Measurements from ENCODE around the gene PARVG.
"Not testable (repeated sequence)": the region's sequence is repeated elsewhere in the genome, so short reads cannot be mapped to it uniquely, and the experiment has no call there.

Gene PARVG

DNA sequence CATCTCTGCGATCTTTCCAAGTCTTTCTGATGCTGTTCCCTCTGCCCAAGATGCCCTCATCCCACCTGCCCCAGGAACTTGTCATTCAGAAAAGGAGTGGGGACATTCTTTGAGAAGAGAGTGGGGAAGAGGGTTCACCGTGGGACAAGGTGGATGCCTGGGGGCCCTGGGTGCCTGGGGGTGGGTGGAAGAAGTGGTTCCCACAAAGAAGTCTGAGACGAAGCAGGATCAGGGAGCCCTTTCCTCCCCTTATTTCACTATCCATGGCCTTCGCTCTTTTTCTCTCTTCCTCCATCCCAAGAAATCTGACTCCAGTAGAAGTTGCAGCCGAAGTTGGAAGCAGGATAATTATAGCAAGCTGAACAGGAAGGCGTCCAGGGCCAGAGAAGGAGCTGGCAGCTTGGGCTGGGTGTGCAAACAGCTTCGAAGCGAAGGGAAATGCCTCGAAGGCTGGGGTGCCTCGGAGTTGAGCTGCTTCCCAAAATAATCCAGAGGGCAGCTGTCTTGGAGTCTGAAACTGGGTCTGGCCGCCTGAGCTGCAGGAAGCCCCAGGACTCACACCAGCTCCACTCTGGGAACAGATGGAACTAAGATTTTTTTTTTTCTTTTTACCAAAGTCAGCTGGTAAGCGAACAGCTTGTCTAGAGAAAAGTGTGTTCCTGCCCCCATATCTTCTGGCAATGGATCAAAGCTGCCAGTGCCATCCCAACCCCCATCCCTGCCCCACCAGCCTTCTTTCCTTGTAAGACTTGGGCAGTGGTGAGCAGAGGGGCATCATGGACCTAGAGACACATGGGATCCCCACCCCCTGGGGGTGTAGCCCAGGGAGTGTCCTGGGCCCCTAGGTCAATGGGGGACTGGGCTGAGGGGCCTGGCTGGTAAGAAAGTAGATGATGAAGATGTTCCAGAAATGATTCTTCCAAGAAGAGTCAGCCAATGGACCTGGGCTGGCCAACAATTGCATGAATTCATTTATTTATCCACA lies 31.5 kb downstream of the PARVG start:
- DNase-seq (ENCODE audit: low read depth in 2 of 3, low spot score in 2 of 3), result no peak

DNA sequence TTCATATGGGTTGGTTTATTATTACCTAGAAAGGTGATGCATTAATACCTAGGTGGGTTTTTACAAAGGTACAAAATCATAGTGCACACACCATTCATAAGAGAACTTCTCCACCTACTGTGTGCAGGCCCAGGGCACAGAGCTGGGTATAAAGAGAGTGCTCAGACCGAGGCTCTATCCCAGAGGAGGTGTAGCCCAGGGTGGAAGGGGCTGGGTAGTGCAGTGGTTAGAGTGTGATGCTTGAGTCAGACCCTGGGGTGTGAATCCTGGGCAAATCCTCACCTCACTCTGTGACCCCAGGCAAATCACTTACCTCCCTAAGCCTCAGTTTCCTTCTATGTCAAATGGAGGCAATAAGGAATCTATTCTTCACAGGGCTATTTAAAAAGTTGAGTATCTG lies 32.2 kb downstream of the PARVG start:
- no peak for DNase-seq (ENCODE audit: low read depth in 2 of 3, low spot score in 2 of 3)

DNA sequence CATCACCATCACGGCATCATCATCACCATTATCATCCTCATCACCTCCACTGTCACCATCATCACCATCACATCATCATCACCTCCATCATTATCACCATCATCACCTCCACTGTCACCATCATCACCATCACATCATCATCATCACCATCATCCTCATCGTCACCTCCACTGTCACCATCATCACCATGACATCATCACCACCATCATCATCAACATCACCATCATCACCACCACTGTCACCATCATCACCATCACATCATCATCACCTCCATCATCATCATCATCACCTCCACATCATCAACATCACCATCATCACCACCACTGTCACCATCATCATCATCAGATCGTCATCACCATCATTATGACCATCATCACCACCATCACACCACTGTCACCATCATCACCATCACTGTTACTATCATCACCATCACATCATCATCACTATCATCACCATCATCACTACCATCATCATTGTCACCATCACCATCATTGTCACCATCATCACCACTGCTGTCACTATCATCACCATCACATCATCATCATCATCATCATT lies 32.8 kb downstream of the PARVG start:
- DNase-seq (ENCODE audit: low read depth in 2 of 3, low spot score in 2 of 3), result no peak

DNA sequence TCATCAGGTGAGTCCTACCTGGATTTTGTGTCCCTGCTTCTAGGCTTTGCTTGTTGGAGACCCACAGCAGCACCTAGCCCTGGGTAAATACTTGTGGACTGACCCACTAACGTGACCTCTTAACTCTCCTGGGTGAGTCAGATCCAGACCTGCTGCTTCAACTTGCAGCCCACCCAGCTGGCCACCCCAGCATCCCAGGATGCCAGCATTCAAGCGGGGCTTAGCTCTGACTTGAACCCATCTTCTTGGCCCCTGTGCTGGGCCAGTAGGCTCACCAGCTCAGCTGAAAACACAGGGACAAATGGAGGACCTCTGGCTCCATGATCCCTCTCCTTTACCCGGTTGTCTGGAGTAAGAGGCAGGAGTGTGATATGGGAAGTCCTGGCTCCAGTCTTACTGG lies 33.5 kb downstream of the PARVG start:
- DNase-seq (ENCODE audit: low read depth in 2 of 3, low spot score in 2 of 3), result no peak

DNA sequence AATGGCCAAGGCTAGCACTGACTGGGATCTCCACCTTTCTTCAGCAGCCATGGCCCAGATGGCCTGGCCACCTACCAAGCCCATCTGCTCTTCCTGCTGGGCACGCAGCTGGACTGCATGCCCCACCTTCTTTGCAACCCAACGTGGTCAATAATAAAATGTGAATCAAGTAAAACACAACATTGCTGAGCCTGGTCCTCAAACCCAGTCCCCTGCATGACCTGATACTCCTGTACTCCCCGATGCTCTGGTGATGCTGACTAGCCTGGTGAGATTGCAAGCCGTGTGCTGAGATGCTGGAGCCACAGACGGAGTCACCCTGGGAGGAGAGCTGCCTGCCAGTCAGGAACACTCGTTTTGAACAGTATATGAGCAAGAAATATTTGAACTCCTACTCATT lies 34.0 kb downstream of the PARVG start:
- DNase-seq (ENCODE audit: low read depth in 2 of 3, low spot score in 2 of 3), result no peak

DNA sequence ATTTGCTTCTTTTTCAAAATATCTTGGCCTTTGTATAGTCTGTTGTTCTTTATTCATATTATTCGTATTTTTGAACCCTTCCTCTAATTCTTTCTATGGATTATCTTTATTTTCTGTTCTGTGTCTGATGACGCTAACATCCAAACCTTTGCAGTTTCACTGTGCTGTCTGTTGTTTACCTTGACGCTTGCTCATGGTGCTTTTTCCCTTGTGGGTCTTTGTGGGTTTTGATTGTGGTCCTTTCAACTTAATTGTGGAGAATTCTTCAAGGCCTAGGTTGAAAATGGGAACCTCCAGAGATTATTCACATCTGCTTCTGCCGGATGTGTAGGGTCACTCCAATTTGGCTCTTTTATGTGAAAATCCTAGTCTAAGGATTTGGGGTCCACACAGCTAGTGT lies 34.6 kb downstream of the PARVG start:
- no peak for DNase-seq (ENCODE audit: low read depth in 2 of 3, low spot score in 2 of 3)

DNA sequence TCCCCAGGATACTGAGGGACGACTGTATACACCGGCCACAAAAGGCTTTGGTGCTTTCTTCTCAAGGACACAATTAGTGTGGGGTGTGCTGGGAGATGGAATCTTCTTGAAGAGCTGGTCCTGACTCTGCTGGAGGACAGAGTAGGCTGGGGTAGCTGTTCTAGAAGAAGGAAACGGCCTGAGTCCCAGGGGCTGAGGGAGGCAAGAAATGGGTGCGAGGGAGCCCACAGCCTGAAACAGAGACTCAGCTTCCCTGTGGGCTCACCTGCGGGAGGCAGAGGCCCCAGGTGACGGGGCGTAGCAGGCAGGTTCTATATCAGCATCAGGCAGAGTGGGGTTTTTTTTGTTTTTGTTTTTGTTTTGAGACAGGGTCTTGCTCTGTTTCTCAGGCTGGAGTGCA lies 36.6 kb downstream of the PARVG start:
- no peak for DNase-seq (ENCODE audit: low read depth in 2 of 3, low spot score in 2 of 3)

DNA sequence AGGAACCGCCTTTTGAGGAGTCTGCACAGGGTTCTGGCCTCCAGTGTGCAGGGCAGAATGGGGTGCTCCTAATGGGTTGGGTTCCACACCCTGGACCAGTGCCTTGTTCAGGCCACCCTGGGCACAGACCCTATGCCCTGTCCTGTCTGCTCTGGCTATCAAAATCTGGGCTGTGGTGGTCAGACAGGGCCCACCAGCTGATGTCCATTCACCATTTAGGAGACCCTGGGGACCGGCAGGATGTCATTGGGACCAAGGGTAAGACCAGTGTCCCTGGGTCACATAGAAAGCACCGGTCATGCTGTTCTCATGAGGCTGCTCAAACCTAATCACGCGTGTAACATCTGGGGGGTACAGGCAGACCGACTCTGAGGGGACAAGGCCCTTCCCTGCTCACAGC lies 37.3 kb downstream of the PARVG start:
- no peak for DNase-seq (ENCODE audit: low read depth in 2 of 3, low spot score in 2 of 3)

DNA sequence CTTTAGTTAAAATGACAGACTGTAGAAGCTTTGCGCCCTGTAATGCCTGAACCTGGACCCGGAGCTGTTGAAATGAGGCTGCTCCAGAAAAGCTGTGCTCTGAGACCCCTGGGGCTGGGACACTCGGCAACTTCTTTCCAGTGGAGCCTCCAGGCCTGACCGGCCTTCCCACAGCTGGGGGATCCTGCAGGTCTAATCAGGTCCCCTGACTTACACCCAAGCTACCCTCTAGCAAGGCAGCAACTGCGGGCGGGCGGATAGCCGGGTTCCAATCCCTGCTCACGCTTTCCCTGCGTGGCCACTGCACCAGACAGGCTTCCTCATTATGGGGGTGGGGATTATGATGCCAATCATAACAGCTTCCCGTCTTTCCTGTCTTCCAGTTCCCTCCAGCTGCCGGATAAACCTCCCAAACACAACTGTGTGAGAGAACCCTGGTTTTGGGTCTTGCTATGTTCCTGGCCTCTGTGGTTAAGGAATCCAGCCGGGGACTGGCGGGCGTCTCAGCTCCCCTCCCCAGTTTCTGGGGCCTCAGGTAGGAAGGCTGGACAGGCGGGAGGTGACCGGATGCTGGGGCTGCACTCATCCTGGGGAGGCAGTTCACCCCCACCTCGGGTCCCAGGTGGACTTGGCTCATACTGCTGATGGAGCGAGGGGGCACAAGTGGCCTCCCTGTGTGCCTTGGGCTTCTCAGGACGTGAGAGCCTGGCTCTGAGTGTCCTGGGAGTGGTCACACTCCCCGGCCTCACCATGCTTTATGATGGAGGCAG lies 38.6 kb downstream of the PARVG start:
- no peak for DNase-seq (ENCODE audit: low read depth in 2 of 3, low spot score in 2 of 3)

DNA sequence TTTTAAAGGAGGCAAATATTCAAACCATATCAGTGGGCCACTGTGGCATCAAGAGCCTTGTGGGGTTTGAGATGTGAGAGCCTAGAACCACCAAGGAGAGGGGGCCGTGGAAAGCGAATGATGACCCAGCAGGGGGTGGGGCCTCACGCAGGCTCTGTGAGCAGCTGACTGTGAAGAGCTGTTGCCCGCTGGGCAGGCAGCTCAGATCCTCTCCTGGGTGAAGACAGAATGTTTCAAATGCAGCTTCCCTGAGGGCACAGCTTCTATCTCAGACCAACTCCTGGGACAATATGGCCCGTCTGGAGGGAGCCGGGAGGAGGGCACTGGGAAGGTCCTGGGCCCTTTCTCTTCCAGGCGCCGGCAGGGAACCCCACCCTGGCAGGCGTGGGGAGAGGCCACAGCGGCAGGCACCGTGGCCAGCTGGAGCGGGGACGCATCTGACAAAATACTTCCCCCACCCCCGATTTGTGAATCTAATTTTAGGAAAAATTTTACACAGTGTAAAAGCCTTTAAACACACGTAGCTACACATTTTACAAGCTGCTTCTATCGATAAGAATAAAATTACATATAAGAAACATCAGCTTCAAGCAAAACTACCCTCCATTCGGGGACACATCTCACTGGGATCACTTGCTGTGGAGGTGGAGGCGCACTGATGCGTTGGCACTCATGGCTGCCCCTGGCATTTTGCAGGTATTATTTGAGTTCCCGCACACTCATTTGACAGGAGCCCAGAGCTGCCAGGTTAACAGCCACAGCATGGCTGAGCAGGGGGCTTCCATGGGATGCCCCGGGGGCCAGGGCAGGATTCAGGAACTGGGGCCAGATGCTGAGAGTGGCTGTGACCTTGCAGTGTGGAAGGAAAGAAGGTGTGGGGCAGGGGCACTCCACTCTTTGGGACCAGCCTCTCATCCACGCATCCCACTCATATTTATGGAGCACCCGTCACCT lies 40.3 kb downstream of the PARVG start:
- DNase-seq (ENCODE audit: low read depth in 2 of 3, low spot score in 2 of 3), result no peak

DNA sequence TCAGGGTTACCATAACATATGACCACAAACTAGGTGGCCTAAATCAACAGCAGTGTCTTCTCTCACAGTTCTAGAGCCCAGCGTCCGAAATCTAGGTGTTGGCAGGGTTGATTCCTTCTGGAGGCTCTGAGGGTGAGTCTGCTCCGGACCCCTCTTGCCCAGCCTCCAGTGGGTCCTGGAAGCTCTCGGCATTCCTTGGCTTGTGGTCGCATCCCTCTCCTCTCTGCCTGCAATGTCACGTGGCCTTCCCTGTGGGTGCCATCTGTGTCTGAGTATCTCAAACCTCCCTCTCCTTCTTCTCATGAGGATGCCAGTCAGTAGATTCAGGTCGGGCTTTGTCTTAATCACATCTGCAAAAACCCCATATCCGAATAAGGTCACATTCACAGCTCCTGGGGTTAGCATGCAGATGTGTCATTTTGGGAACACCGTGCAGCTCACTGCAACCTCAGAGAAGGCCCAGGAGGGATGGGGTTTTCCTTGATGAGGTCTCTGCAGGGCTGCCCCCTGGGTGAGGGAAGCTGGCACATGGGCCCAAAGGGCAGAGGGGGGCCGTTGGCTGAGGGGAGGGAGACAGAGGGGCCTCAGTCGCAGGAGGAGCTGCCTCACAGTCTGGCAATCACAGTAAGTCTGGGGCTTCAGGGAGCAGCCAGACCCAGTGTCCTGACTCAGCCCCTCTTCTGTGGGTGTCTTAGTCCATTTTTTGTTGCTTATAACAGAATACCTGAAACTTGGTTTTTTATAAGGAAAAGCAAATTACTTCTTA lies 41.2 kb downstream of the PARVG start:
- no peak for DNase-seq (ENCODE audit: low read depth in 2 of 3, low spot score in 2 of 3)

DNA sequence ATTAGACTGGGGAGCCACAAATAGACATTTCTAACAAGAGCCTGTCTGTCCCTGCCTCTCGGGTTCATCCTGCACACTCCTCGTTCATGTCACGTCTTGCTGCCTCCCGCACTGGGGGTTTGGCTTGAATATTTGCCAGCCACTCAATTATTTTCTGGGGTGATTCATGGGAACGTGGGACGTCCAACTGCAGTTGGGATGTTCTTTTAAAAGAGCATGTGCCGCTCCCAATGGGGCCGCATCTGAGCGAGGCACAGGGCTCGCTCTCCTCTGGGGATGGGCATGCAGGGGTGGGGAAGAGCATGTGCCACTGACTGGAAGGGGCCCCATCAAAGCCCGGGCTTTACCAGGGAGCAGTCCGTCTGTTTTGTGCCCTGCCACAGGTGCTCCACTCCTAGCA lies 43.4 kb downstream of the PARVG start:
- no peak for DNase-seq (ENCODE audit: low read depth in 2 of 3, low spot score in 2 of 3)

DNA sequence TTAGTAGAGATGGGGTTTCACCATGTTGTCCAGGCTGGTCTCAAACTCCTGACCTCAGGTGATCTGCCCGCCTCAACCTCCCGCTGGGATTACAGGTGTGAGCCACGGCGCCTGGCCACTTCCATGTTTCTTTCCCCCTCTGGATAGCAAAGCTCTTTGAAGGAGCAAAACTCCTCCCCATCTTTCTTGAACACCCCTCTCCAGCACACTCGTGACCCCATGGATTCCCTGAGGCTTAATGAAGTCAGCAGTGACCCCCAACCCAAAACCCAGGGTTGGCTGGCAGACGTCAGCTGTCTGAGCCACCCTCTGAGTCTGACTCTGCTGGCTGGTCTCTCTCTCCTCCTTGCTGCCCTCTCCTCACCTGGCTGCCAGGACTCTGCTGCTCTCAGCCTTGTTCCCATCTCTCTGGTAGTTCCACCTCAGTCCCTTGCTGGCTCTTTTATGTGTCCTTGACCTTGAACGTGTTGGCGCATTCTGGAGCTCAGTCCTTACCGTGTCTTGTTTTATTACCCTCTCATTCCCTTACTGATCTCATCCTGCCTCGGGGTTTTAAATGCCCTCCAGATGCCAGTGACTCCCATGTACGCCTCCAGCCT lies 44.5 kb downstream of the PARVG start:
- no peak for DNase-seq (ENCODE audit: low read depth in 2 of 3, low spot score in 2 of 3)

DNA sequence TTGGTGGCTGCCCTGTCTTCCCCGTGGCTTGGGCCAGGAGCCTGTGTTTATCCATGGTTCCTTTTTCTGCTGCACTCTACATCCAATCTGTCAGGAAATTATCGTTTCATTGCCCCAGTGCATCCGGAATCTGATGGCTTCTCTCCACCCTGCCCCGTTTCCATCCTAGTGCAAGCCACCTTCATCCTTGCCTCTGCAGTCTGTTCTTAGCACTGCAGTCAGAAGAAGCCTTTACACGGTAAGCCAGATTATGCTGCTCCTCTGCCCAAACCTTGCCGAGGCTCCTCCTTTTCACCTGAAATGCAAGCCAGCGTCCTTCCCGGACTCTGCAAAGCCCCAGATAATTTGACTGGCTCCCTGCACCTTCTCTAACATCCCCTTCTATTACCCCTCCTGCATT lies 45.1 kb downstream of the PARVG start:
- no peak for DNase-seq (ENCODE audit: low read depth in 2 of 3, low spot score in 2 of 3)

DNA sequence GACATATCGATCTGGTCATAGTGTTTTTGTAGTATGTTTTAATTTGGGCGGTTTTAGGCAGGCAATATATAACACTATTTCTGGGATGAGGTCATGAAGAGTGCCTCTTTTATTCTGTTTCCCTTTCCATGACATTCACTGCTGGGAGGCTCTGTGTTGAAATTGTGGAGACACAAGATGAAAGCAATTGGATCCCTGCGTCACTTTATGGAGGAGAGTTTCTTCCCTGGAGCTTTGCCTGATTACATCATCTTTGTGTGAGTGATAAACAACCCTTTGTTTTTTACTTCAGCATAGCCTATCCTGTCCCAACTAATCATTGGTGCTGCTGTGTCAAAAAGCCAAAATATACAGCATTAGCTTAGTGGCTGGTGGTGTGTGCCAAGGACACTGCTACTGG lies 48.6 kb downstream of the PARVG start:
- DNase-seq (ENCODE audit: low read depth in 2 of 3, low spot score in 2 of 3), result no peak

DNA sequence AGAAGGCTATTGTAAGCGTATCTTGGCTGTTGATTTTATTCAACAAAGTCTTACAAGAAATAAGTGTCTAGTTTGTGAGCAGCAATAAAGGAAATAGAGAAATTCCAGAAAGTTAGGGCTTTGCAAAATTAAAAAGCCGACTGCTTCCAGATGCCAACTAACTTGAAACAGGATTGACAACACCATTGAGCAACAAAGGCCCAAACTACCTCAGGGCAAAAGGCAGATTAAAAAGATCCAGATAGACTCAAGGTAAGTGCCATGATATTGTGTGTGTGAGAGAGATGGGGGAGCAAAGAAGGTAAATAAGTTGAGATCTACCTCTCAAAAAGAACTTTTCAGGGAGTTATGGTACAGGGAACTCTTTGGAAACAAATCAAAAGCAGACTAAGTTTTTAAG lies 49.1 kb downstream of the PARVG start:
- DNase-seq (ENCODE audit: low read depth in 2 of 3, low spot score in 2 of 3), result no peak

DNA sequence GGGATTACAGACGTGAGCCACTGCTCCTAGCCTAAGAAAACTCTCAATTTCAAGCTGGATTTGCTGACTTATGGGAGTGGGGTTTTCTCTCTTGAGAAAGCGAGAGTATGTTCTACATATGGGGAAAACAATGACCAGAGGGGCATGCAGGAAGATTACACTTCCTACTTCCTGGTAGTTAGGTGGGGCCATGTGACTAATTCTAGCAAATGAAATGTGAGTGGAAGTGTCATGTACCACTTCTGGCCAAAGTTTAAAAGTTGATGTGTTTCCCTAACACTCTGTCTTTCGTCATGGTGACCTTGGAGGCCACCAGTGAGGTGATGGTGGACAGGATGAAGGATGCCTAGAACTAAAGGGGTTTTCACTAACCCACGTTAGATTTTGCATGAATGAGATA lies 50.5 kb downstream of the PARVG start:
- no peak for DNase-seq (ENCODE audit: low read depth in 2 of 3, low spot score in 2 of 3)

DNA sequence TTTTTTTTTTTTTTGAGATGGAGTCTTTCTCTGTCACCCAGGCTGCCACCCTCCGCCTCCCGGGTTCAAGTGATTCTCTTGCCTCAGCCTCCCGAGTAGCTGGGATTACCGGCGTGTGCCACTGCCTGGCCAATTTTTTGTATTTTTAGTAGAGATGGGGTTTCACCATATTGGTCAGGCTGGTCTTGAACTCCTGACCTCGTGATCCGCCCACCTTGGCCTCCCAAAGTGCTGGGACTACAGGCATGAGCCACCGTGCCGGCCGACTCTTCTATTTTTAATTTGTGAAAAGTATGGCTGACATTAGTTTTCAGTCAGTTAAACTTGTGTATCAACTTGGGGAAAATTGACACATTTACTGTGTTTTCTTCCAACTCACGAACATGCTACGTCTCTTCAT lies 53.6 kb downstream of the PARVG start:
- DNase-seq (ENCODE audit: low read depth in 2 of 3, low spot score in 2 of 3), result not testable (repeated sequence)

DNA sequence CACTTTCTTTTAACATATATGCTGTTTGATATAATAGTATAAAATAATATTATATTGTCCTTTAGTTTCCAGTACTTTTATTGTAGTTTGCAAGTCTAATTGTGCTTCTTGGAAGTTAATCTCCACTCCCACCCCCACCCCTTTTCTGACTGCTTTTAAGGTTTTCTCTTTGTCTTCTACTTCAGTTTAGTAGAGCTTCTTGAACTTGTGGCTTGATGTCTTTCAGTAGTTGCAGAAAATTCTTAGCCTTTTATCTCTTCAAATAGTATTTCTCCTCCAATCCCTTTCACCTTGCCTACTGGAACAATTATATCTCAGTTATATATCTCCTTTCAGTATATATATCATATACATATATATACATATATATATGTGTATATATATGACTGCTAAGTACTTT lies 56.6 kb downstream of the PARVG start:
- DNase-seq (ENCODE audit: low read depth in 2 of 3, low spot score in 2 of 3), result no peak

DNA sequence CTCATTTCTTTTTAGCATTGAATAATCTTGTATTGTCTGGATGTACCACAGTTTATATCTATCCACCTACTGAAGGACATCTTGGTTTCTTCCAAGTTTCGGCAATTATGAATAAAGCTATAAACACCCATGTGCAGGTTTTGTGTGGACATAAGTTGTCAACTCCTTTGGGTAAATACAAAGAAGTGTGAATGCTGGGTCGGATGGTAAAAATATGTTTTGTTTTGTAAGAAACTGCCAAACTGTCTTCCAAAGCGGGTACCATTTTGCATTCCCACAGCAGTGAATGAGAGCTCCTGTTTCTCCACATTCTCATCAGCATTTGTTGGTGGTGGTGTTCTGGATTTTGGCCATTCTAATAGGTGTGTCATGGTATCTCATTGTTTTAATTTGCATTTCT lies 60.4 kb downstream of the PARVG start:
- DNase-seq (ENCODE audit: low read depth in 2 of 3, low spot score in 2 of 3), result not testable (repeated sequence)

Data from activated CD8-positive, alpha-beta memory T cell treated with anti-CD3 and anti-CD28 coated beads for 48 hours (primary cell).